Hepatocyte (in vitro differentiated cells): ENCODE results near the gene TRIM46. TPM values are rescaled to one million over a fixed set of nuclear protein-coding genes. Genes with fewer than 3 reads are reported as not detected.
"Not testable (repeated sequence)": the region's sequence is repeated elsewhere in the genome, so short reads cannot be mapped to it uniquely, and the experiment has no call there.

Experiments used
- DNase-seq: peaks from one replicate; pipeline ENCODE4 v3.0.0-alpha.2; 2016; ENCODE audit warnings: low spot score
- H2AFZ ChIP-seq: fragments of 200-600 bp; sonication (generic); 2 replicates; pipeline ENCODE4 v1.6.0; 2016; ENCODE audit warnings: antibody characterized with exemption, mild to moderate bottlenecking
- H3K27ac ChIP-seq: fragments of 200-600 bp; sonication (generic); 2 replicates; pipeline ENCODE4 v1.5.1; 2016; ENCODE audit warnings: mild to moderate bottlenecking
- H3K27me3 ChIP-seq: fragments of 200-600 bp; sonication (generic); 2 replicates; pipeline ENCODE4 v1.6.1; 2016
- H3K36me3 ChIP-seq: fragments of 200-600 bp; sonication (generic); replicated peaks from 2 replicates; pipeline ENCODE4 v1.5.1; 2016; ENCODE audit warnings: low read depth; ENCODE audit not compliant: insufficient read depth
- H3K4me1 ChIP-seq: fragments of 200-600 bp; sonication (generic); 2 replicates; pipeline ENCODE4 v1.5.1; 2016; ENCODE audit warnings: mild to moderate bottlenecking, moderate library complexity; ENCODE audit not compliant: insufficient read depth
- H3K4me2 ChIP-seq: fragments of 200-600 bp; sonication (generic); 2 replicates; pipeline ENCODE4 v1.6.0; 2016
- H3K4me3 ChIP-seq: fragments of 200-600 bp; sonication (generic); 2 replicates; pipeline ENCODE4 v1.5.1; 2016; ENCODE audit warnings: mild to moderate bottlenecking
- H3K79me2 ChIP-seq: fragments of 200-600 bp; sonication (generic); 2 replicates; pipeline ENCODE4 v1.6.0; 2017; ENCODE audit warnings: mild to moderate bottlenecking
- H3K9me2 ChIP-seq: fragments of 200-600 bp; sonication (generic); replicated peaks from 2 replicates; pipeline ENCODE4 v1.6.0; 2017; ENCODE audit warnings: mild to moderate bottlenecking; ENCODE audit not compliant: insufficient read depth
- H3K9me3 ChIP-seq: fragments of 200-600 bp; sonication (generic); 2 replicates; pipeline ENCODE4 v1.5.1; 2016; ENCODE audit warnings: low read depth, mild to moderate bottlenecking
- H4K20me1 ChIP-seq: fragments of 200-600 bp; sonication (generic); 2 replicates; pipeline ENCODE4 v1.6.0; 2016; ENCODE audit warnings: mild to moderate bottlenecking; ENCODE audit not compliant: insufficient read depth, poor library complexity, severe bottlenecking
- EZH2 ChIP-seq: fragments of 200-600 bp; sonication (generic); IDR thresholded peaks from 2 replicates; pipeline ENCODE4 v1.6.1; 2016; ENCODE audit warnings: antibody characterized with exemption, mild to moderate bottlenecking, borderline replicate concordance
- EZH2phosphoT487 ChIP-seq: fragments of 200-600 bp; sonication (generic); IDR thresholded peaks from one replicate; pipeline ENCODE4 v1.6.1; 2018; ENCODE audit warnings: antibody characterized with exemption, mild to moderate bottlenecking, low read depth, moderate library complexity; ENCODE audit not compliant: unreplicated experiment, severe bottlenecking
- WGBS: methylation state at CpG from one replicate; pipeline ENCODE4 v1.1.6; 2016; ENCODE audit warnings: low lambda C conversion rate; ENCODE audit errors: missing lambda C conversion rate; 5-methylcytosine and 5-hydroxymethylcytosine counted together
- polyA plus RNA-seq: library from polyadenylated mRNA; unstranded; fragments of >200 nt; fragmentation: Nextera tagmentation; extraction: Ambion mirVana; gene quantifications from 2 replicates; pipeline ENCODE4 v1.2.1, GENCODE V29; 2016
- total RNA-seq: library from RNA; depleted of rRNA; stranded (reverse); fragments of >200 nt; gene quantifications from 2 replicates; pipeline ENCODE4 v1.2.3, GENCODE V29; 2014
- TF ChIP-seq, protein P1 (sequence below): fragments of 200-600 bp; sonication (generic); IDR thresholded peaks from 2 replicates; pipeline ENCODE4 v1.5.1; 2016; ENCODE audit warnings: antibody characterized with exemption, mild to moderate bottlenecking; ENCODE audit not compliant: poor library complexity

The TRIM46 gene
- total and polyA plus RNA-seq, 2 experiments from 2014 or later: 1.2 to 2.1 TPM

DNA sequence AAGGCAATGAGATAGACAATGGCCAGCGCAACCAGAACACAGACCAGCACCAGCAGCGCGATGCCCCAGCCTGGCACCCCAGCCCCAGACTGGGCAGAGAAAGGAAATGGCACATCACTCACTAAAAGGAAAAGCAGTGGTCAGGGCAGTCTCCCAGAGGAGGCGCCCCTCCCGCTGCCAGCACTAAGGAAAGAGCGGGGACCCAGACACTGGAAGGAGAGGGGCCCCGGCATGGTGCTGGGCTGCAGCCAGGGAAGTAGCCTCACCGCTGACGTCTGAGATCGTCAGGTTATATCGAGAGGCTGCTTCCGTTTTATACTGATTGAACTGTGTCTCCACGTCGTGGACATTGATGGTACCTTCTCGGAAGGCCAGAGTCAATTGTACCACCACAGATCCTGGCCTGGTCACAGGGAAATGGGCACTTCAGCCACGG lies 13.8 kb downstream of the TRIM46 start:
- Histone ChIP-seq H3K9me3 (no peaks in the 10 kb centered on the region), H3K4me1 (peaks cover 18% of the 10 kb centered on the region), H4K20me1 (no peaks in the 10 kb centered on the region), H3K4me3 (no peak overlapping the region), H3K36me3 (no peaks in the 10 kb centered on the region), H2AFZ (no peak overlapping the region), H3K27me3 (no peaks in the 10 kb centered on the region), H3K9me2 (no peaks in the 10 kb centered on the region), H3K4me2 (no peak overlapping the region), H3K79me2 (no peaks in the 10 kb centered on the region), H3K27ac (no peak overlapping the region)
- WGBS: 90% methylated on average over 16 of the region's 16 CpGs
- TF ChIP-seq EZH2 (no peak), EZH2phosphoT487 (no peak)
- TF ChIP-seq, protein P1, sequence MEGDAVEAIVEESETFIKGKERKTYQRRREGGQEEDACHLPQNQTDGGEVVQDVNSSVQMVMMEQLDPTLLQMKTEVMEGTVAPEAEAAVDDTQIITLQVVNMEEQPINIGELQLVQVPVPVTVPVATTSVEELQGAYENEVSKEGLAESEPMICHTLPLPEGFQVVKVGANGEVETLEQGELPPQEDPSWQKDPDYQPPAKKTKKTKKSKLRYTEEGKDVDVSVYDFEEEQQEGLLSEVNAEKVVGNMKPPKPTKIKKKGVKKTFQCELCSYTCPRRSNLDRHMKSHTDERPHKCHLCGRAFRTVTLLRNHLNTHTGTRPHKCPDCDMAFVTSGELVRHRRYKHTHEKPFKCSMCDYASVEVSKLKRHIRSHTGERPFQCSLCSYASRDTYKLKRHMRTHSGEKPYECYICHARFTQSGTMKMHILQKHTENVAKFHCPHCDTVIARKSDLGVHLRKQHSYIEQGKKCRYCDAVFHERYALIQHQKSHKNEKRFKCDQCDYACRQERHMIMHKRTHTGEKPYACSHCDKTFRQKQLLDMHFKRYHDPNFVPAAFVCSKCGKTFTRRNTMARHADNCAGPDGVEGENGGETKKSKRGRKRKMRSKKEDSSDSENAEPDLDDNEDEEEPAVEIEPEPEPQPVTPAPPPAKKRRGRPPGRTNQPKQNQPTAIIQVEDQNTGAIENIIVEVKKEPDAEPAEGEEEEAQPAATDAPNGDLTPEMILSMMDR: no peak
- DNase-seq: no peak

DNA sequence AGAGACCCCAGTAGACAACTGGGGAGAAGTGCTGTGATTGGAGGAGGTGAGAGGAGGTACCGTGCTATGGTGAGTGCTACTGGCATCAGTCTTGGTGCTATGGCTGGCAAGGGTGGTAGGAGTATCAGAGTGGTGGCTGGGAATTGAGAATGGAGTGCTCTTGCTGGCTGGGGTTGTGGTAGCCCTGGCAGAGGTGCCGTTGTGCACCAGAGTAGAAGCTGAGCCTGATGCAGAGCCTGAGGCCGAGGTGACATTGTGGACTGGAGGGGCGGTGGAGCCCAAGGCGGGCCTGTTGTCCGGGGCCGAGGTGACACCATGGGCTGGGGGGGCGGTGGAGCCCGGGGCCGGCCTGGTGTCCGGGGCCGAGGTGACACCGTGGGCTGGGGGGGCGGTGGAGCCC lies 14.6 kb downstream of the TRIM46 start:
- no peak overlapping the region for H3K27ac ChIP-seq
- no peak overlapping the region for H2AFZ ChIP-seq
- no peaks in the 10 kb centered on the region for H4K20me1 ChIP-seq
- TF ChIP-seq EZH2 (no peak), EZH2phosphoT487 (no peak)
- TF ChIP-seq, protein P1: no peak
- no peaks in the 10 kb centered on the region for H3K9me2 ChIP-seq
- H3K36me3 ChIP-seq: no peaks in the 10 kb centered on the region
- H3K4me1 ChIP-seq: peaks cover 21% of the 10 kb centered on the region
- no peaks in the 10 kb centered on the region for H3K9me3 ChIP-seq
- H3K27me3 ChIP-seq: no peaks in the 10 kb centered on the region
- no peaks in the 10 kb centered on the region for H3K79me2 ChIP-seq
- DNase-seq: no peak
- H3K4me2 ChIP-seq: no peak overlapping the region
- no peak overlapping the region for H3K4me3 ChIP-seq
- WGBS: 96% methylated on average over 4 of the region's 14 CpGs

DNA sequence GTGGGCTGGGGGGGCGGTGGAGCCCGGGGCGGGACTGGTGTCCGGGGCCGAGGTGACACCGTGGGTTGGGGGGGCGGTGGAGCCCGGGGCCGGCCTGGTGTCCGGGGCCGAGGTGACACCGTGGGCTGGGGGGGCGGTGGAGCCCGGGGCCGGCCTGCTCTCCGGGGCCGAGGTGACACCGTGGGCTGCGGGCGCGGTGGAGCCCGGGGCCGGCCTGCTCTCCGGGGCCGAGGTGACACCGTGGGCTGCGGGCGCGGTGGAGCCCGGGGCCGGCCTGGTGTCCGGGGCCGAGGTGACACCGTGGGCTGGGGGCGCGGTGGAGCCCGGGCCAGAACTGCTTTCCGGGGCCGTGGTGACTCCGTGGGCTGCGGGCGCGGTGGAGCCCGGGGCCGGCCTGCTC lies 16.3 kb downstream of the TRIM46 start:
- H3K79me2 ChIP-seq, H3K9me2 ChIP-seq, H4K20me1 ChIP-seq, DNase-seq, H3K36me3 ChIP-seq, H3K27me3 ChIP-seq, H3K4me2 ChIP-seq, H3K4me3 ChIP-seq, H2AFZ ChIP-seq, H3K27ac ChIP-seq, H3K9me3 ChIP-seq: not testable (repeated sequence)
- 99% methylated on average over 13 of the region's 45 CpGs for WGBS
- H3K4me1 ChIP-seq: peaks cover 30% of the 10 kb centered on the region

DNA sequence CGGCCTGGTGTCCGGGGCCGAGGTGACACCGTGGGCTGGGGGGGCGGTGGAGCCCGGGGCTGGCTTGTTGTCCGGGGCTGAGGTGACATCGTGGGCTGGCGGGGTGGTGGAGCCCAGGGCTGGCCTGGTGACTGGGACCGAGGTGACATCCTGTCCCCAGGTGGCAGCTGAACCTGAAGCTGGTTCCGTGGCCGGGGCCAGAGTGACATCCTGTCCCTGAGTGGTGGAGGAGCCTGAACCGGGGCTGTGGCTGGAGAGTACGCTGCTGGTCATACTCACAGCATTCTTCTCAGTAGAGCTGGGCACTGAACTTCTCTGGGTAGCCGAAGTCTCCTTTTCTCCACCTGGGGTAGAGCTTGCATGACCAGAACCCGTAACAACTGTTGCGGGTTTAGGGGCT lies 18.3 kb downstream of the TRIM46 start:
- H3K27me3 ChIP-seq: no peaks in the 10 kb centered on the region
- DNase-seq: no peak
- H3K27ac ChIP-seq: peak overlapping the region; percentile 80
- H3K9me3 ChIP-seq: no peaks in the 10 kb centered on the region
- H2AFZ ChIP-seq: no peak overlapping the region
- no peaks in the 10 kb centered on the region for H3K9me2 ChIP-seq
- no peaks in the 10 kb centered on the region for H3K79me2 ChIP-seq
- H3K4me1 ChIP-seq: peaks cover 22% of the 10 kb centered on the region
- H3K4me2 ChIP-seq: no peak overlapping the region
- H3K4me3 ChIP-seq: no peak overlapping the region
- no peak for TF ChIP-seq EZH2
- TF ChIP-seq, protein P1: no peak
- TF ChIP-seq EZH2phosphoT487: no peak
- H3K36me3 ChIP-seq: no peaks in the 10 kb centered on the region
- 90% methylated on average over 8 of the region's 17 CpGs for WGBS
- H4K20me1 ChIP-seq: no peaks in the 10 kb centered on the region
